ENCODE measurements around the gene SH3GLB2. TPM values are rescaled to one million over a fixed set of nuclear protein-coding genes. Genes with fewer than 3 reads are reported as not detected.

SH3GLB2 gene
- total and polyA plus RNA-seq, 2 of the 8 experiments (the other 6 are each of a cell fraction or from before 2014, with no cell fraction given) = 52.7 to 79.9 TPM

DNA sequence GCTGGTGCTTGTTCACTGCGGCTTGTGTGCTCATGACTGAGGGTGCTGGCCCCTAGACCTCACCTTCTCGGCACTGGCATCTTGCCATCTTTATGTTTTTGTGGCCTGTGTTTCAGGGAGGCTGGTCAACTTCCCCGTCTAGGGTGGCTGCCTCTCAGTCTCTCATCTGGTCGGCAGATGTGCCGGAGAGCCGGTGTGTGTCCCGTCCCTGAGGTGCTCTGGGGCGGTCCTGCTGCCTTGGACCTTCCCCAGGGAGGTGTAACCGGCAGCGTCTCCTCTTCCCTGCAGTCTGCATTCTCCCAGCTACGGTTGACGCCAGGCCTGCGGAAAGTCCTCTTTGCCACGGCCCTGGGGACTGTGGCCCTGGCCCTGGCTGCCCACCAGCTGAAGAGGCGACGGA, 13.9 kb upstream of the SH3GLB2 start:
- Histone ChIP-seq H3K4ac (replicated peaks; ENCODE audit: insufficient read length, low read depth, low read length) (no peak overlapping the region), H3K4me1 (replicated peaks in 1 of 4; ENCODE audit: control insufficient read depth in 3 of 4, insufficient read depth in 4 of 4, low read length in 3 of 4) (peaks cover 0 to 9% (median 4%) of the 10 kb centered on the region in 4 experiments; a peak in 4 of 7 replicates), H2BK120ac (replicated peaks; ENCODE audit: low read depth, low read length) (no peak overlapping the region), H3K36me3 (ENCODE audit: control insufficient read depth in 2 of 4, insufficient read depth in 4 of 4, low read length in 3 of 4) (peaks cover 0 to 16% (median 7%) of the 10 kb centered on the region in 4 experiments; a peak in 5 of 8 replicates), H3K79me1 (ENCODE audit: low read depth, low read length) (peaks cover 7% of the 10 kb centered on the region), H2BK5ac (ENCODE audit: low read depth, low read length) (no peak overlapping the region), H4K20me1 (replicated peaks in 1 of 2; ENCODE audit: control insufficient read depth in 1 of 2, insufficient read depth in 2 of 2, low read length in 2 of 2) (peaks cover 0 to 5% of the 10 kb centered on the region in 2 experiments), H3K18ac (ENCODE audit: extremely low read depth, low read length) (no peak overlapping the region), H3K4me3 (ENCODE audit: extremely low read depth in 1 of 4, insufficient read depth in 2 of 4, low read depth in 3 of 4, low read length in 4 of 4) (no peak overlapping the region), H2AK5ac (ENCODE audit: low read depth, low read length) (no peak overlapping the region), H2AFZ (ENCODE audit: low read length) (no peak overlapping the region), H4K91ac (replicated peaks; ENCODE audit: insufficient read length, low read length) (no peak overlapping the region), H3K27ac (ENCODE audit: low read depth, low read length) (no peak overlapping the region), H3K23ac (ENCODE audit: insufficient read length) (no peak overlapping the region), H3K9ac (replicated peaks in 1 of 4; ENCODE audit: extremely low read depth in 1 of 4, low read depth in 3 of 4, low read length in 3 of 4) (no peak overlapping the region), H2BK20ac (ENCODE audit: low read length) (no peak overlapping the region), H3K9me3 (ENCODE audit: insufficient read depth in 2 of 2, low read depth in 1 of 2, low read length in 1 of 2) (no peaks in the 10 kb centered on the region), H3K23me2 (ENCODE audit: low read depth, low read length) (peaks cover 3% of the 10 kb centered on the region), H4K5ac (ENCODE audit: insufficient read length, low read depth, low read length) (no peak overlapping the region), H4K8ac (ENCODE audit: extremely low read depth, insufficient read depth, low read length) (no peak overlapping the region), H3K14ac (ENCODE audit: insufficient read length) (no peak overlapping the region), H3K4me2 (ENCODE audit: insufficient read depth in 1 of 2, low read depth in 2 of 2, low read length in 2 of 2) (no peak overlapping the region), H2BK15ac (ENCODE audit: low read length) (no peak overlapping the region), H3K79me2 (ENCODE audit: control insufficient read depth in 1 of 2, insufficient read depth in 2 of 2, low read length in 2 of 2) (peaks cover 0 to 19% of the 10 kb centered on the region in 2 experiments; a peak in 2 of 4 replicates), H2BK12ac (ENCODE audit: low read depth, low read length) (no peak overlapping the region), H3K27me3 (replicated peaks in 1 of 4; ENCODE audit: control insufficient read depth in 3 of 4, extremely low read depth in 1 of 4, insufficient read depth in 3 of 4, low read length in 3 of 4) (no peaks in the 10 kb centered on the region), H3K56ac (replicated peaks; ENCODE audit: insufficient read length, low read depth, low read length) (no peak overlapping the region)
- WGBS, 2 experiments (ENCODE audit: extremely low coverage in 1 of 2, insufficient coverage in 1 of 2, insufficient read length in 1 of 2, insufficient replicate concordance in 2 of 2, low coverage in 1 of 2, low lambda C conversion rate in 2 of 2, missing lambda C conversion rate in 1 of 2) = 94% methylated on average over 14 of the region's 16 CpGs; no CpG with 5 or more reads in 1 of the 2 experiments
- DNase-seq (ENCODE audit: low read depth in 1 of 2, low spot score in 2 of 2) = no peak
- FAIRE-seq = no peak
- ChIA-PET POLR2A (ENCODE audit: partially characterized antibody) (no interaction called here), CTCF (ENCODE audit: partially characterized antibody) (interaction anchor here (0.8 to 1.2 kb wide), 3 partner anchors 12 to 18 kb away, joined by 4 to 5 read pairs (median 4); partner anchors contain the start of gene SH3GLB2)
- TF ChIP-seq SP1 (IDR thresholded peaks at IDR 0.05; ENCODE audit: low read depth, low read length) = no peak
- no peak for TF ChIP-seq POU5F1 (IDR thresholded peaks at IDR 0.05; ENCODE audit: low read depth, low read length)
- TF ChIP-seq RXRA (IDR thresholded peaks at IDR 0.05; ENCODE audit: insufficient read depth, low read depth, low read length) = no peak
- no peak for TF ChIP-seq CHD1 (IDR thresholded peaks at IDR 0.05; ENCODE audit: low read depth, low read length)
- TF ChIP-seq CTBP2 (IDR thresholded peaks at IDR 0.05; ENCODE audit: borderline replicate concordance, insufficient read depth, insufficient read length, low read length) = no peak
- no peak for TF ChIP-seq ATF2 (IDR thresholded peaks at IDR 0.05; ENCODE audit: low read length)
- no peak for TF ChIP-seq KDM1A (IDR thresholded peaks at IDR 0.05; ENCODE audit: borderline replicate concordance, low read length)
- no peak for TF ChIP-seq SUZ12 (IDR thresholded peaks at IDR 0.05; ENCODE audit: low read length)
